K562 (cell line): ENCODE data around the gene DMWD. TPM values are rescaled to one million over a fixed set of nuclear protein-coding genes. Genes with fewer than 3 reads are reported as not detected.

ENCODE experiments used
- BACH1 ChIP-seq: fragments of 200-800 bp; sonication (Bioruptor generic); IDR thresholded peaks from 2 replicates; pipeline ENCODE4 v1.6.1; 2016; ENCODE audit warnings: missing genetic modification characterization, missing compliant biosample characterization
- BRCA1 ChIP-seq, 2 experiments: fragments of 450-650 bp in 1 of 2; sonication (generic) in 1 of 2; formaldehyde crosslinking in 1 of 2; IDR thresholded peaks; 2 replicates each; pipeline versions ENCODE4 v1.5.0 to v1.6.1; 2017 to 2020; ENCODE audit warnings: mild to moderate bottlenecking in 1 of 2, missing genetic modification reagents in 1 of 2
- FUS ChIP-seq: fragments of 200-400 bp; formaldehyde crosslinking; optimal IDR thresholded peaks from 2 replicates; pipeline ENCODE3; 2017; ENCODE audit warnings: low read depth, low read length
- IFI16 ChIP-seq: fragments of 250-450 bp; sonication (Bioruptor Pico); IDR thresholded peaks from 2 replicates; pipeline ENCODE4 v2.1.2; 2022; ENCODE audit warnings: mild to moderate bottlenecking, inconsistent platforms
- KLF13 ChIP-seq: fragments of 450-650 bp; IDR thresholded peaks from 2 replicates; pipeline ENCODE4 v1.6.1; 2016; ENCODE audit warnings: missing genetic modification characterization, low read depth, mild to moderate bottlenecking, missing compliant biosample characterization, moderate library complexity, borderline replicate concordance
- L3MBTL2 ChIP-seq: fragments of 450-650 bp; IDR thresholded peaks from 2 replicates; pipeline ENCODE4 v1.6.1; 2016; ENCODE audit warnings: mild to moderate bottlenecking, moderate library complexity
- MAFF ChIP-seq: IDR thresholded peaks from 2 replicates; pipeline ENCODE4 v1.6.1; 2012; ENCODE audit warnings: low read length, improper control_type of control experiment
- MGA ChIP-seq: fragments of 450-650 bp; IDR thresholded peaks from 2 replicates; pipeline ENCODE4 v1.6.1; 2016; ENCODE audit warnings: mild to moderate bottlenecking, moderate library complexity
- NRF1 ChIP-seq, 2 experiments: fragments of 450-650 bp; IDR thresholded peaks in 1 of 2; conservative IDR thresholded peaks in 1 of 2; 2 replicates each; pipeline ENCODE4 v1.6.1; 2014; ENCODE audit warnings: mild to moderate bottlenecking in 2 of 2
- PTBP1 ChIP-seq: fragments of 200-400 bp; formaldehyde crosslinking; IDR thresholded peaks from 2 replicates; pipeline ENCODE4 v1.6.1; 2017; ENCODE audit warnings: low read depth, low read length
- SAFB ChIP-seq: fragments of 200-400 bp; formaldehyde crosslinking; IDR thresholded peaks from 2 replicates; pipeline ENCODE4 v1.6.1; 2017; ENCODE audit warnings: low read depth, low read length, borderline replicate concordance
- SAFB2 ChIP-seq: fragments of 200-400 bp; formaldehyde crosslinking; IDR thresholded peaks from 2 replicates; pipeline ENCODE4 v1.6.1; 2018; ENCODE audit warnings: borderline replicate concordance, low read length, low read depth, moderate library complexity; ENCODE audit not compliant: severe bottlenecking
- ZNF431 ChIP-seq: sonication (generic); formaldehyde crosslinking; IDR thresholded peaks from 2 replicates; pipeline ENCODE4 v1.8.0; 2022; ENCODE audit warnings: mild to moderate bottlenecking, missing genetic modification reagents
- polyA plus RNA-seq, 8 experiments: library from polyadenylated mRNA; depleted of rRNA in 4 of 8; stranded (reverse) in 5 of 8; unstranded in 3 of 8; fragments of >200 nt; fragmentation: Nextera tagmentation in 2 of 8; fragmentation: Illumina TruSeq in 1 of 8; extraction: Ambion mirVana in 2 of 8; extraction: Trizol in 1 of 8; gene quantifications; 2 replicates each; pipeline versions ENCODE4 v1.2.1 to v1.2.3, GENCODE V29; 2011 to 2014; ENCODE audit warnings: inconsistent platforms in 1 of 8, missing spikeins in 1 of 8
- total RNA-seq, 7 experiments: library from RNA; depleted of rRNA in 6 of 7; stranded (reverse); fragments of >200 nt in 6 of 7; fragmentation: Illumina TruSeq in 2 of 7; extraction: Trizol in 2 of 7; gene quantifications; 2 replicates each; pipeline versions ENCODE4 v1.2.1 to v1.2.3, GENCODE V29; 2011 to 2021; ENCODE audit warnings: low replicate concordance in 1 of 7
- TF ChIP-seq, protein P1 (sequence below), 3 experiments: fragments of 200-800 bp in 1 of 3; sonication (Bioruptor generic) in 1 of 3; sonication (generic) in 1 of 3; formaldehyde crosslinking in 1 of 3; IDR thresholded peaks; 2 replicates each; pipeline versions ENCODE4 v1.6.1 to v1.8.0; 2016 to 2022; ENCODE audit warnings: mild to moderate bottlenecking in 2 of 3, missing compliant biosample characterization in 2 of 3, missing genetic modification characterization in 2 of 3, missing genetic modification reagents in 1 of 3

DMWD gene
- total and polyA plus RNA-seq, 9 of the 15 experiments (the other 6 are each of a cell fraction or from before 2014, with no cell fraction given) = 4.7 to 54.6 (median 19.0) TPM

DNA sequence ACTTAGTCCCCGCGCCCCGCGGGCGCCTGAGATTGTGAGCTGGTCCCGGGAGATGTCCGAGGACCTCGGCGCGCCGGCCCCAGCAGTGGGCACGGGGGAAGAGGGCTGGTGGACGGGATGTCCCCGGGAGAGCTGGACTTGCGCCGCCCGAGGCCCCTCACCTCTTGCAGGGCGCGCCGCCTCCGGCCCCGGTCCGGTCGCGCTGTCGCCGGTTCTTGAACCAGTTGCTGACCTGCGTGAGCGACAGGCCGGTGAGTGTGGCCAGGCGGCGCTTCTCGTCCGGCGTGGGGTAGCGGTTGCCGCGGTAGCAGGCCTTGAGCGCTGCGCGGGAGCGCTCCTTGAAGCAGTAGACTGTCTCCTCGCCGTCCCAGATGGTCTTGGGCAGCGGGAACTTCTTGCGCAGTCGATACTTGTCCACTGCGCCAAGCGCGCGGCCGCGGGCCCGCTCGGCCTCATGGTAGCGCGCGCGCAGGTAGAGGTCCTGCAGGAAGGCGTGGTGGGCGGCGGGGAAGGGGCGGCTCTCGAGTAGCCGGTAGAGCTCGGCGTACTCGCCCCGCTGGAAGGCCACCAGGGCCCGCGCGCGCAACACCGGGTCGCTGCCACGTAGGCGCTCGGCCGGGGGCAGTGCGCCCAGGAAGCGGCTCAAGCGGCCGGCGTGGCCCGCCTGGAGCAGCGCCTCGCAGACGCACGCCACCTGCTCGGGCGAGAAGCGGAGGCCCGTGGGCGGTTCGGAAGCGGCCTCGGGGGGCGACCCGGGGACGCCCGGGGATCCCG is 24.6 kb downstream of the DMWD start (continued):
- TF ChIP-seq SAFB (peak; percentile 68; the same call in 1 of the 2 replicates), ZNF431 (peak; percentile 65), FUS (peak; percentile 24), IFI16 (CRISPR knock-in tag) (no peak), L3MBTL2 (peak; percentile 71), BACH1 (no peak), NRF1 (conservative IDR thresholded peaks at IDR 0.05 in 1 of 2, IDR thresholded peaks at IDR 0.05 in 1 of 2) (peak; percentile 83 to 86), BRCA1 (IDR thresholded peaks at IDR 0.05) (no peak), BRCA1 (CRISPR knock-in tag; IDR thresholded peaks at IDR 0.05) (0 out of 2 replicates have a peak, but pooled peaks have one; percentile 45), MAFF (no peak), MGA (peak; percentile 14; the same call in 1 of the 2 replicates), PTBP1 (no peak), SAFB2 (no peak), KLF13 (no peak)
- TF ChIP-seq, protein P1, sequence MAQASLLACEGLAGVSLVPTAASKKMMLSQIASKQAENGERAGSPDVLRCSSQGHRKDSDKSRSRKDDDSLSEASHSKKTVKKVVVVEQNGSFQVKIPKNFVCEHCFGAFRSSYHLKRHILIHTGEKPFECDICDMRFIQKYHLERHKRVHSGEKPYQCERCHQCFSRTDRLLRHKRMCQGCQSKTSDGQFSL (CRISPR knock-in tag; IDR thresholded peaks at IDR 0.05) = no peak
- TF ChIP-seq, protein P1 (tag; IDR thresholded peaks at IDR 0.05) = no peak; a peak in 1 of 4 replicates
